HK-2 (cell line): ENCODE results near the gene NEURL3.
A peak's percentile ranks its signal among the peaks of the same experiment; 100 is the strongest.

Experiments
- DNase-seq: peaks from one replicate; pipeline ENCODE4 v3.0.0-alpha.2; 2018; ENCODE audit not compliant: unreplicated experiment

Gene NEURL3

DNA sequence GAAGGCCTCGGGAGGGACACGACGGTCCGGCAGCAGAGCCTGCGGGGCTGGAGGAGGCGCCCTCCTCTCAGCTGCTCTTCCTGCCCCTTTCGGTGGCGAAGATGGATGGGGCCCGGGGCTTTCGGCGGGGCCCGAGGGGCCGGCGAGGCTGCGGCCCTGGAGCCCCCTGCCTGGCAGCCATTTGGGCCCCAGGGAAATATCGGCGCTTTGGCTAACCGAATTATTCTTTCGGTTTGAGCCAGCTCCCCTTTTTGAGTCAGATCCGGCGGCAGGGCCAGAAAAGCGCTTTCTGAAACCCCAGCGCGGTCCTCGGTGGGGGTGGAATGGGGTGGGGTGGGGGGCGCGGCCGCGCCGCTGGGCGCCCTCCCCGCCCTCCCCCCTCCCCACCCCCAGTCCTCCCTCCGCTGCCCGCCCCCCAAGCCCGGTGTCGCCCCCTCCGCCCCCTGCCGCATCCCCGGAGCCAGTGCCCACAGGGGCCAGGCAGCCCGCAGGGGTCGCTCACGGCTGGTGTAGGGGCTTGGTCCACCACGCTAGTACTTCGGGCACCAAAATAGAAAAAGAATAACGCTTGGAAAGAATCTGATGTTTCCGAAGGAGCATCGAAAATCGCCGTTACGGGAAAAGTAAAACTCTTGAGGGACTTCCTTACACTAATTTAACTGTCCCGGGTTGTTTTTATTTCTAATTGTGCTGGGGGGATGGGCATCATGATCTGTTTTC is 22.3 kb upstream of the NEURL3 start:
- no peak for DNase-seq

DNA sequence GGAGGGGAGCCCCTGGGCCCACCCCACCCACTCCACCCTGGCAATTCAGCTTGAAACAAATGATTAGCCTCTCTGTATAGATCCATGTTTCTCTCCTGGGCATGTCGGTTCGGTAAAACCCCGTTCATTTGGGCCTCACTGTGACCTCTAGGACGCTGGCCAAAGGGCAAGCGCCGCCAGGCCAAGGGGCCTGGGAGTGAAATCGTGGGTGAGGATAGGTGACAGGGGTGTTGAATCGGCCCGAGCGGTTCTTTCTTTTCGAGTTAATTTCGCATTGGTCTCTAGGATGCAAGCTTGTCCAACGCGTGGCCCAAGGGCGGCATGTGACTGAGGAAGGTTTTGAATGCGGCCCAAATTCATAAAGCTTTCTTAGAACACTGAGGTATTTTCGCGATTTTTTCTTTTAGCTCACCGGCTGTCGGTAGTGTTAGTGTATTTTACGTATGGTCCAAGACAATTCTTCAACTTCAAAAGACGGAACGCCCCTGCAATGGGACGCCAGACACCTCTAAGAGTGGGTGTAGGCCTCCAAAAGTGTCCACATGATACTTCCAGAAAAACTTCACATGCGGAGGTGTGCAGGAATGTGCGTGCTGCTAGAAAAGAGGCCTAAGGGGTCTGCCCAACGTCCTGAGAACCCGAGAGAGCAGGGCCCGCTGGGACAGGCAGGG is 21.6 kb upstream of the NEURL3 start:
- no peak for DNase-seq

DNA sequence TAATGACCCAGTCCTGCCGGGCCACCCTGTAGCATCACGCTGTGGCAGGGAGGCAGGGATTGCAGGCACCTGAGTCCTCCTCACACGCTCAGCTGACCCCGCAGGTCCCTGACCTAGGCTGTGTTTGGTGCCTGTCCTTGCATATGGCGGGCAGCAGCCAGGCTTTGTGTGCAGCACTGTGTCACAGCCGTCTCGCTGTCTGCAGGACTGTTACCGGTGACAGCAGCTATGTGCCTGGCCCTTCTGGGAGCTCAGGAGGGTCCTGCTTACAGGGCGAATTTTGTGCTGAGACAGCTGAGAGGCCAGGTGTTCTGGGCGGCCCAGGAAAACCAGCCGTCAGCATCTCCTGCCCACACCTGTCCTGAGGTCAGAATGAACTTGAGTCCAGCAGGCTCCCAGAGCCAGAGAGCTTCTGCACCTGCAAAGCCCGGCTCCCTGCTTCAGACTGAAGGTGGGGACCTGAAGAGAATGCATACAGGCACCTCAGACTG is 21.0 kb upstream of the NEURL3 start:
- no peak for DNase-seq

DNA sequence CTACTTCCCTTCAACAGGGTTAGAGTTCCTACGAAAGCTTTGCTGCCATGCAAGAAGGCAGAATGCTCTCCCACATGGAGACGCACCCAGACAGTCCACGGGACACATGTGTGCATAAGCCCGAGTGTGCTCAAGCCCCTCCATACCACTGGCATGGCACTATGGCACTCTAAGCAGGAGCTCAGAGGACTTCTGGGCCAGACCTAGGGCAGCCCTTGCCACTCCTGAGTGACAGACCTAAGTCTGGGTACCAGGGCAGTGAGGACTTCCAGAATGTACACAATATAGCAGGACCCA is 20.0 kb upstream of the NEURL3 start:
- no peak for DNase-seq

DNA sequence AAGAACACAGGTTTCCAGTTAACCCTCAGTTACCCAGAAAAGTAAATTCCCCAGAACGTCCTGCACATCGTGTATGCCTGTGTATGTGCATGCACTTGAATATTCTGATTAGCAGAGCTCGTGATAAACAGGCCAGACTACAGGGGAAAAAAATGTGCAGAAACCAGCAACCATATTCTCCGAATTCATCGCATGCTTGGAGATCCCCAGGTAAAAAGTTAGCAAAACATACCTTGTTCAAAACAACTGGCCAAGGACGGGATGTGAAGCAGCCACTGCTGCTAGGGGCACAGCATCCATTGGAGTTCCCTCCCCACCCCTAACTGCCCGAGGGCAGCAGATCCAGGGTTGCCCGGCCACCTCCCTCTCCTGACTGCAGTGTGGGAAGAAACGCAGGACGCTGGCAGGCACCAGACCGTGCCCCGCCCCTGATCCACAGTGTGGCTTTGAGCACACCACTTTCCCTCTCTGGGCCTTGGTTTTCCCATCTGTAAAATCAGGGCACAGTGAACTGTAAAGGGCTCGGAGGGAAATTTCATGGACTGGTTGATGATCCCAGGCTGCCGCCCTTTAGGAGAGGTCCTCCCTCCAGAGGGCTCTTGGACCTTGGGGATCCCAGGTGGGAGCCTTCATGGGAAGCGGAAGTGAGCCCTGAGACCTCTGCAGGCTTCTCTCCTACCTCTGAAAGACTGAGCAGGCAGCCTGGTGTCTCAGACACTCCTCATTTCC is 19.5 kb upstream of the NEURL3 start:
- DNase-seq, result no peak

DNA sequence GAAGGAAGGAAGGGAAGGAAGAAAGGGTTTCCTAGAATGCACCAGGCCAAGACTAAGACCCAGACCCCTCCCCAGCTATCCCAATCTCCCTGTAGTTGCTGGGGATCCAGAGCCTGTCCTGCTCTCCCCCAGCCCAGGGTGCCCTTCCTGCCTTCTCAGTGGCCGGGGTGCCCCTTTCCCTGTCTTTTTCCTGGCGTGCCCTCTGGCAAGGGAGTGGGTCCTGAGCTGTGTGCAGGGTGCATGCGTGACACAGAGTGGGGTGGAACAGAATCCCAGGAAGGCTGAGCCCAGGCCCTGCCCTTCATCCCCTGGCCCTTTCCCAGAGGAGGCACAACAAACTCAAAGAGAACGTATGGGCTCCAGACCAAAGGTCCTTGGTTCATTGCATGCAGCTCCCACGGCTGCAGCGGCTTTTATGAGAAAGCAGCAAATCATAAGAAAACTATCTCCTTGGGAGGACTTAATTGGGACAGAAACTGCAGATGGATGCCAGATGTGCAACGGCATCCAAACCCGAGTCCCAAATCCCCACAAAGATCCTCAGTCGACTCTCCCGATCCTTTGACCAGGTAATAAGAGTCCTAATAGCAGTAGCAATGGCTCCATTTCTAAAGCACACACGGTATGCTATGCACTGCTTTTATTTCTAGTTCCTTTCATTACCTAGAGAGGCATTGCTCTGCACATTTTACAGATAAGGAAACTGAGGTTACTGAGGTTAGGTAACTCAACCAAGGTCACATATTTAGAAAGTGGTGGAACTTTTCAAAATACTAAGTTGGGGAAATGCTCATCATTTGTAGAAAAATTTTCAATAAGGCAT is 18.7 kb upstream of the NEURL3 start:
- DNase-seq, result no peak

DNA sequence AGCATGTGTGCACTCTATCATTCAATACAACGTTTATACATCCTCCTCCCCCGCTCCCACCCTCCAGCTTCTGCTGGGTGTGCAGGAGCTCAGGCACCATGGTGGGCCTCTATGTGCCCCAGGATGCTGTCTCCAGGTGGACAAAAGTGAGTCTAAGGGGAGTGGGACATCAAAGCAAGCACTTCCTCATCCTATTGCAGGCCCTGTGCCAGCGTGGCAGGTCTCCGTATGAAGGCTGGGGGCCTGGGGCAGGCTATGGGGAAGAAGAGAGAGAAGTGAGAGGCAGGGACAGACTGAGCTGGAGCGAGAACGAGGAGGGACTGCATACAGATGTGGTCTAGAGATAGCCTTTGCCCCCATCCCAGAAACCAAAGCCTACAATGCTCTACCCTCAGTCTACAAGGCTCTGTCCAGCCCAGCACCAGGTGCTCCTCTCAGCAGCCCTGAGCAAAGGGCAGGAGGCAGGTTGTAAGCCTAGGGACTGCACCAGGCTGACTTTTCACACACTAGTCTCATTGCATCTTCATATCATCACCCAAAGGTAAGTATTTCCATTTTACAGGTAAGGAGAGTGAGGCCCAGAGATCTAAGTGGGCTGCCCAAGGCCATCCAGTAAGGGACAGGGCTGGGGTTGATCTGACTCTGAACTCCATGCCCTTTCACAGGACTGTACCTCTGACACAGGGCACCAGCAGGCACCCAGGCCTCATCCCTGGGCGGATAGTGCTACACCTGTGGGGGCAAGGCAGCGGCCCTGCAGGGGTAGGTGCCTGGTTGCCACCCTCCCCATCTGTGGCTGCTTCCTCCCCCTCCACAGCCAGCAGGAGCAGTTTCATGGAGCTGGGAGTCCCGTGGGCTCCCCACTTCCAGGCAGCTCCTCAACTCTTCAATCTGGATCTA is 17.4 kb upstream of the NEURL3 start:
- DNase-seq, result no peak

DNA sequence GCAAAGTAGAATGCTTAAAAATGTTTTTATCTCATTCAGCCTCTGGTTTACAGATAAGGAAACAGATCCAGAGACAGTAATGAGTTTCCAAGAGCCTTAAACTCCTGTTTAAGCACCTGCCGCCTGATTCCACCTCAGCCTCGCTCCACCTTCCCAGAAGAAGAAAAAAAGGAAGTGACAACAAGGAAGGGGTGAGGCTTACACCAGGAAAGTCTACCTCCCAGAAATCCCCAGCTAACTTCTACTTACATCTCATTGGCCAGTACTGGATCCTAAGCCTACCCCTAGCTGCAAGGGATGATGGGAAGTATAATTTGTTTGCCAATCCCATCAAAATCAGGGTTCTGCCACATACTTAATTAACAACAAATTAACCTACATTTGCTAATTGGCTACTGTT is 16.1 kb upstream of the NEURL3 start:
- no peak for DNase-seq

DNA sequence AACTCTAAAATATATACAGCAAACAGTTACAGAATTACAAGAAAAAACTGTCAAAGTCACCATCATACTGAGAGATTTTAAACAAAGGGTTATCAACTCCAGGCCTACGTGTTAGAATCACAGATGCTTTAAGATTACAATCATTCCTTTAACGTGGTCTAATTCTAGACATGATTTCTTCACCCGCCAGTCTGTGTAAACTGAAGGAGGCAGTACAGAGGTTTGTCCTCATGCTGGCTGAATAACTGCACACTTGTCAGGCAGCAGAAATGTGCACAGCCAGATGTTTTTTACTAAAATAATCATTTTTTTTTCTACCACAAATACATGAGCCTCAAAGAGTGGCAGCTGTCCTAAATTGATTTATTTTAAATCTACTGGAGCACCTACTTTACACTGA is 15.5 kb upstream of the NEURL3 start:
- no peak for DNase-seq

DNA sequence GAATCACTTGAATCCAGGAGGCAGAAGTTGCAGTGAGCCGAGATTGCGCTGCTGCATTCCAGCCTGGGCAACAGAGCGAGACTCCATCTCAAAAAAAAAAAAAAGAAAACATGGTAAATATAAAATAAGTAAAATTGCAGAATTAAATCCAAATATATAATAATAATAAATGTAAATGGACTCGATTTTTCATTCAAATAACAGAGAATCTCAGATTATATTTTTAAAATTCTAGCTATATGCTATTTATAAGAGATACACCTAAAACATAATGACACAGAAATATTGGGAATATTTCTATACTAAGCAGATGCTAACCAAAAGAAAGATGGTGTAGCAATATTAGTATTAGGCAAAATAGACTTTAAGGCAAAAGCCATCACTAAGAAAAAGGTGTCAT is 15.1 kb upstream of the NEURL3 start:
- no peak for DNase-seq

DNA sequence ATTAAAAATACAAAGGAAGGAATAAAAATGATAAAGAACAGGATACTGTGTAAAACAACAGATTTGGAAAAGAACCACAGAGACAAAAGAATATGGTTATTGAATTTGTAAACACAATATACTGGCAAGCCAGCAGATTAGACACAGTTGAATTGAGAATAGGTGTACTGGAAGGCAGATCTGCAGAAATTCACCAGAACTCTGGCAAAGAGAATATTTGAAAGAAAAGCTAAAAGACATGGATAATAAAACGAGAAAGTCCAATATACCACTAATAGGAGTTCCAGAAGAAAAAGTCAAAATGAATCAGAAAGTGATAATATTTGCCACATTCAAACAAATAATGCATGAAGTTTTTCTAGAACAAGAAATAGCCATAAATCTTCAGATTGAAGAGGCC is 11.9 kb upstream of the NEURL3 start:
- no peak for DNase-seq

DNA sequence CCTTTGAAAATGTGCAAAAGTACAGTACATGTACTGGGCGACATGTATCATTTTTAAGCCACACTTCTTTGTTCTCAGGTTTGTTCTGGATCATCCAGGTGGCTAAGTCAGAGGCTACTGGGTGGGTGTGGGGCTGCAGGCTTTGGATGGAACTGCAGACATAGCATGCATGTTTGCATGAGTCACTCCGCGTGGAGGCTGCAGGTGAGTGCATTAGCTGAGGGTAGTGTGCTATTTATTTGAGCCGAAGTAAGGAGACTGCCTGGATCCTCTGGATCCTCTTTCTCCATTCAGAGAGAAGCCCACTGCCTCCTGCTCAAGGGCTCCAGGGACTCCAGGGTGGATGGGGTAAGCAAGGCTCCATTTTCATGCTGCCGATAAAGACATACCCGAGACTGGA is 9.4 kb upstream of the NEURL3 start:
- DNase-seq, result no peak

DNA sequence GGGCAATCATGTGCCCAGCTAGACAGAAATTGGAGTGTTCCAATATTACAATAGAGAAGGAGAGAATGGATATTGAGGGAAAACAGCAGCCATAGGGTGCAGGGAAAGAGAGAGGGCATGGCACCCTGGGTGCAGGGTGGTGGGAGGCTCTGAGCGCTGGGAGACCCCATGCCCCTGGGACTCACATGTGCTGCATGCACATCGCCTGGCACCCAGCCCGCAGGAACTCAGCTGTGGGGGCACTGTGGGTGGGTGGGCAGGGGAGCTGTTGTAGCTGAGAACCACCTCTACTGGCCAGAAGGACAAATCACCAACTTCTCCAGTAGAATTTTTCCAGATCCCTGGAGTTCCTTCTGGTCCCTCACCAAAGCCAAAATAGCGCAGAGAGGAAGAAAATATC is 7.2 kb upstream of the NEURL3 start:
- no peak for DNase-seq

DNA sequence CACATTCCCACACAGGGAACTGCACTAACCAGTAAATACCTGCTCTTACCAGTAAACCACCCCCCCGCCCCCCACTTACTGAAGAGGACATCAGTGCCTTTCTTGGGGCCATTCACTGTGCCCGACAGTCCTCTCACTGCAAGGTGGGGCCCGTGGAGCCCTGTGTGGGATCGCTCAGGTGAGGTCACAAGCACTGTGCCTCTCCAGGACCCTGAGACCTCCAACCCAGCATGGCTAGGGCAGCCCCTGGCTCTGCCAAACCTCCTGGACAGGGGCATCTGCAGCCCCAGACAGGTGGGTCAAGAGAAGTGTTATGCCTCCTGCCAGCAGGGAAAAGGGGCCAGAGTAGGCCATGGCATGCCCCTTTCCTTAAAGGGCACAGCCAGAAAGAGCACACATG is 6.7 kb upstream of the NEURL3 start:
- DNase-seq, result no peak

DNA sequence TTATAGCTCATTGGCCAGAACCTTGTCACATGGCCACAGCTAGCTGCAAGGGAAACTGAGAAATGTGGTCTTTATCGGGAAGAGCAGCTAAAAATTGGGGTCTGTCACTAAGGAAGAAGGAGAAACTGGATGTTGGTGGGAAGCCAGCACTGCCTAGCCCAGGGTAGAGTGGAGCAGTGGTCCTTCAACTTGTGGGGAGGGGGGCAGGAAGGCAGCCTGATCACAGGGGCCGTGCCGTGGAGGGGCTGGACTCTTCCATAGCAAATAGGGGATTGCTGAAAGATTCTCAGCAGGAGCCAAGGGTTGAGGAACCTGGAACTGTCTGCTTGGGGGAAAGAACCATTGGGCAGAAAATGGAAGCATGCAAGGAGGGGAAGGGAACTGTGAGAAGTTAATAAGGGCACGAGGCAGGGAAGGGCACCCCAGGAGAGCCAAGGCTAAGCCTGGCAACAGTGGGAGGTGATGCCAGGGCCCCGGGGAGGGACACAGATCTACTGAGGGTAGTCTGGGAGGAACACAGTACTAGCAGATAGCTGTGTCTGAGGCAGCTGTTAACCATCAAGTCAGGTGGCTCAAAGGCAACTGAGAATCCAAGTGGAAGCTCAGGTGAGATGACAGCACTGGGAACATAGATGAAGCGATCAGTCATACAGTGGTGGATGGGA is 5.9 kb upstream of the NEURL3 start:
- DNase-seq, result no peak

DNA sequence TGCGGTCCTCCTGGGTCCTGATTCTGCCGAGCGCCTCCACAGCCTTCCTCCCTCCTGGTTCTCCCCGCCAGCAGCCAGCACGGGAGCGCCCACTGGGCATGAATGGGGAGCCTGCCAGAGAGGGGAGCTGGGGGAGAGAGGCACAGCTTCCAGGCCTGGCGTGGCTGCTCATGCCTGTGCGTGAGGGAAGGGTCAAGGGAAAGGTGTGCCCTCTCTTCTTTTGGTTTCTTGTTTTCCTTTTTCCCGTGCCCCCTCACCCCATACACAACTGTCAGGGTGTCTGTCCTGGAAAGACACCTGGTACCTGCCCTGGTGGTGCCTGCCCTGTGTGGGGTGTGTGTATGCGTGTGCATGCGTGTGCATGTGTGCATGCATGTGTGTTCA is 4.7 kb upstream of the NEURL3 start:
- DNase-seq, result no peak

DNA sequence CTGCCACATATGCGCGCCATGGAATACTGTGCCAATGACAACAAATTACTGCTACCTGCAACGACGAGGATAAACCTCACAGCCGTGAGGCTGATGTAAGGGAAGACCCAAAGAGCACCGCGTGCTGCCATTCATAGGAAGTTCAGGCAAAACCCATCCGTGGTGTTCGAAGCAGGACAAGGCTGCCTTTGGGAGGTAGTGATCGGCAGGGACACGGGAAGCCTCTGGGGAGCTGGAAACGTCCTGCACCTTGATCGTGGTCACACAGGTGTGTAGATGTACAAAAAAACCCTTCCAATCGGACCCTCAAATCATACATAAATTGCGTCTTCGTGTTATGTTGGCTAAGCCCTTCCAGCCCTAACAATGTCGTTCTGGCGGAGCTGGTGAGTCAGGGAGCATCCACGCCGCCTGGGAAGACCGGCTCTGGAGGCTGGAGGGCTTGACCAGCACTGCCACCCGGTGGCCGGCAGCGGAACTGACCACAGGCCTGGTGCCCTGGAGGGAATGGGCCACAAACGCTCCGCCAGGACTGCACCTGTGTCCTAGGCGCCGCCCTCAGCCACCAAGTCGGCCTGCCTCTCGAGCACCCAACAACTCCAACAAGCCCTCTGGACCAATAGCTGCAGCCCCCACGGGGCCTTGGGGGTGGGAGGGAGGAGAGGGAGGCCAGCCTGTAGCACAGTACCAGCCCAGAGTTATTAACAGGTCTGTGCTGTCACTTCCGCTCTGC is 4.1 kb upstream of the NEURL3 start:
- DNase-seq, result peak; percentile 93

DNA sequence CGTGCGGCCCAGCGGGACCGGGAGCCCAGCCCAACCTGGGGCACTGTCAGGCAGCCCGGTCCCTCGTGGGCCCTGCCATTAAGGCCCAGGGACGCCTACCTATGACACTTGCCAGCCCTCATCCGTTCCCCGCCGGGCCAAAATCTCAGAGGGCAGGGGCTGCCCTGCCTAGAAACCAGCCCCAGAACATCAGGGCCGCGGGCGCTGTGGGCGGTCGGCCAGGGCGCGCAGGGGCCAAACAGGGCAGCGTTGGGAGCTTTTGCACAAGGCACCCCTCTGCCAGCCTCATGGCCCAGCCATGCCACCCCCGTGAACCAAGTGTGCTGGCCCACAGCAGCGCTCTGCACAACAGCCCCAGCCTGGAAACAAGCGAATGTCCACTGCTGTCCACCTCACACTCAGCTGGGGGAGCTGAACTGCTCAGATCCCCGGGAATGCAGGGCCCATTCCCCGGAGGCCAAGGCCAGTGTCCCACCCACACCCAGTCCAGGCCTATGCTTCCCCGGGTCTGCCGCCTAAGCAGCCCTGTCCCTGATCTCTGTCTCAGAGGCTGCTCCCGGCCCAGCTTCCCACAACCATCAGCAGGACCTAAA is 3.5 kb upstream of the NEURL3 start:
- no peak for DNase-seq

DNA sequence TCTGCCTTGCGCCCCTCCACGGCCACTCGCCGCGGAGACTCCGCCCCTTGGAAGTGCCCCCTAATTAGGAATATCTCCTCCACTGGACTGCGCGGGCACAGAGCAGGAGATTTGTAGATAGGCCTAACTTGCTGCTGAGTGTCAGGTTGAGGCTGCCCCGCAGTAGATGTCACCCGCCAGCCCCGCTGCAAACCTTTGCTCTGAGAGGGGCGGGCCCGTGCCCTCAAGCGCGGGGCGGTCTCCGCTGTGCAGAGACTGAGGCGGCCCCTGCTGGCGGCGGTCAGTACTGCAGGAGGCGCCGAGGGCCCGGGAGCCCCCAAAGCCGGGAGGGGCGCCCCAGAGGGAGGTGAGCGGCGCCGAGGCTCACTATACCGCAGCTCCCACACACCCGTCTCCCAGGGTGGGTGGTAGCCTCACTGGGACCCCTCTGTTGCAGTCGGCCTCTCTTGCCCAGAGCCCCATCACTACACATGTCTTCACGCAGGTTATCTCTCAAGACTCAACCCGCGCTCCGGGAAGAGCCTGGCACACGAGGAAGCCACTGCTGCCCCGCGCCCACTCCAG is 2.9 kb upstream of the NEURL3 start:
- no peak for DNase-seq
